HEK293 (cell line): ENCODE measurements around the gene TBC1D22A.

Source experiments
- GLIS1 ChIP-seq: fragments of 450-650 bp; formaldehyde crosslinking; IDR thresholded peaks from 2 replicates; pipeline ENCODE4 v1.5.1; 2016; ENCODE audit warnings: missing biosample characterization, missing genetic modification characterization
- PRDM1 ChIP-seq: fragments of 450-650 bp; formaldehyde crosslinking; IDR thresholded peaks from 2 replicates; pipeline ENCODE4; 2016; ENCODE audit warnings: missing biosample characterization, missing genetic modification characterization
- ZEB2 ChIP-seq: fragments of 450-650 bp; formaldehyde crosslinking; IDR thresholded peaks from 2 replicates; pipeline ENCODE4 v1.5.1; 2016; ENCODE audit warnings: missing biosample characterization, missing genetic modification characterization
- ZNF121 ChIP-seq: fragments of 450-650 bp; formaldehyde crosslinking; IDR thresholded peaks from 2 replicates; pipeline ENCODE4 v1.5.1; 2016; ENCODE audit warnings: missing biosample characterization, missing genetic modification characterization
- ZNF169 ChIP-seq: fragments of 450-650 bp; formaldehyde crosslinking; IDR thresholded peaks from 2 replicates; pipeline ENCODE4 v1.5.1; 2016; ENCODE audit warnings: missing biosample characterization, missing genetic modification characterization
- ZNF23 ChIP-seq: fragments of 450-650 bp; formaldehyde crosslinking; IDR thresholded peaks from 2 replicates; pipeline ENCODE4 v1.5.1; 2016; ENCODE audit warnings: missing biosample characterization, missing genetic modification characterization, borderline replicate concordance
- ZNF621 ChIP-seq: fragments of 450-650 bp; formaldehyde crosslinking; IDR thresholded peaks from 2 replicates; pipeline ENCODE4 v1.5.1; 2017; ENCODE audit warnings: missing biosample characterization, missing genetic modification characterization
- ZNF791 ChIP-seq: fragments of 450-650 bp; formaldehyde crosslinking; IDR thresholded peaks from 2 replicates; pipeline ENCODE4 v1.5.1; 2016; ENCODE audit warnings: missing biosample characterization, missing genetic modification characterization
- ZSCAN30 ChIP-seq: fragments of 450-650 bp; IDR thresholded peaks from 2 replicates; pipeline ENCODE4 v1.5.1; 2018; ENCODE audit warnings: missing biosample characterization, mild to moderate bottlenecking, missing genetic modification characterization, moderate library complexity
- TF ChIP-seq, protein P1 (sequence below): fragments of 450-650 bp; formaldehyde crosslinking; IDR thresholded peaks from 2 replicates; pipeline ENCODE4 v1.5.1; 2016; ENCODE audit warnings: missing biosample characterization, missing genetic modification characterization
- TF ChIP-seq, protein P2 (sequence below): fragments of 450-650 bp; formaldehyde crosslinking; IDR thresholded peaks from 2 replicates; pipeline ENCODE4 v1.5.1; 2017; ENCODE audit warnings: missing biosample characterization, missing genetic modification characterization
- TF ChIP-seq, protein P3 (sequence below): fragments of 450-650 bp; formaldehyde crosslinking; IDR thresholded peaks from 2 replicates; pipeline ENCODE4 v1.5.1; 2016; ENCODE audit warnings: missing biosample characterization, missing genetic modification characterization
- TF ChIP-seq, protein P4 (sequence below): fragments of 450-650 bp; formaldehyde crosslinking; IDR thresholded peaks from 2 replicates; pipeline ENCODE4 v1.5.1; 2016; ENCODE audit warnings: missing biosample characterization, missing genetic modification characterization

DNA sequence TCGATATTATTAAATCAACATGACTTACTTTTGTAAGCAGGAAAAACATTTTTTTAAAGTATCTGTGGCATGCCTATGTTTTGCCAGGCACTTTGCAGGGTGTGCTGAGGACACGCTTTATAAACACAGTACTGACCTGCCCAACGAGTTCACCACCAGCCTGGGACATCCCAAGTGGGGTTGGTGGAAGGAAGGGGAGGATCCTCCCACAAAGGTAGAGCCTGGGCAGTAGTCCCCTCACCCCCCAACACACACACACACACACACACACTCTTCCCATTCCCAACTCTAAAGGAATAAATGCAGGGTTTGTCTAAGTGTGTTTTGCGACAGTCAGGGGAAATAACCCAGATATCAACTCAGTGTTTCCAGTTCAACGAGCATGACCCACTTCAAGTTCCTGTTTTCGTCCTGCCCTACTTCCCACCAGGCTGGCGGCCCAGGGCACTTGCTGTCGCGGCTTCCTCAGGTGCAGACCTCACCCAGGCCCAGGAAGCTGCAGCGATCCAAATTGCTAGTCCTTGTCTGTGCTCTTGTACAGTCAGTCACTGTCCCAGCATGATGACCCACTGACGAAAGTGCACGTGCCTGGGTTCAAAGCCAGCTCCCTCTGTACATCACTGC lies 27.5 kb upstream of the TBC1D22A start:
- TF ChIP-seq ZNF791 (no peak), PRDM1 (no peak), ZEB2 (tag by site-specific recombination) (no peak), ZSCAN30 (no peak), GLIS1 (tag by site-specific recombination) (0 out of 2 replicates have a peak, but pooled peaks have one; percentile 5), ZNF169 (tag by site-specific recombination) (no peak), ZNF621 (tag by site-specific recombination) (no peak), ZNF121 (no peak), ZNF23 (tag by site-specific recombination) (no peak)
- TF ChIP-seq, protein P1, sequence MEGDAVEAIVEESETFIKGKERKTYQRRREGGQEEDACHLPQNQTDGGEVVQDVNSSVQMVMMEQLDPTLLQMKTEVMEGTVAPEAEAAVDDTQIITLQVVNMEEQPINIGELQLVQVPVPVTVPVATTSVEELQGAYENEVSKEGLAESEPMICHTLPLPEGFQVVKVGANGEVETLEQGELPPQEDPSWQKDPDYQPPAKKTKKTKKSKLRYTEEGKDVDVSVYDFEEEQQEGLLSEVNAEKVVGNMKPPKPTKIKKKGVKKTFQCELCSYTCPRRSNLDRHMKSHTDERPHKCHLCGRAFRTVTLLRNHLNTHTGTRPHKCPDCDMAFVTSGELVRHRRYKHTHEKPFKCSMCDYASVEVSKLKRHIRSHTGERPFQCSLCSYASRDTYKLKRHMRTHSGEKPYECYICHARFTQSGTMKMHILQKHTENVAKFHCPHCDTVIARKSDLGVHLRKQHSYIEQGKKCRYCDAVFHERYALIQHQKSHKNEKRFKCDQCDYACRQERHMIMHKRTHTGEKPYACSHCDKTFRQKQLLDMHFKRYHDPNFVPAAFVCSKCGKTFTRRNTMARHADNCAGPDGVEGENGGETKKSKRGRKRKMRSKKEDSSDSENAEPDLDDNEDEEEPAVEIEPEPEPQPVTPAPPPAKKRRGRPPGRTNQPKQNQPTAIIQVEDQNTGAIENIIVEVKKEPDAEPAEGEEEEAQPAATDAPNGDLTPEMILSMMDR (tag by site-specific recombination) = no peak
- TF ChIP-seq, protein P2, sequence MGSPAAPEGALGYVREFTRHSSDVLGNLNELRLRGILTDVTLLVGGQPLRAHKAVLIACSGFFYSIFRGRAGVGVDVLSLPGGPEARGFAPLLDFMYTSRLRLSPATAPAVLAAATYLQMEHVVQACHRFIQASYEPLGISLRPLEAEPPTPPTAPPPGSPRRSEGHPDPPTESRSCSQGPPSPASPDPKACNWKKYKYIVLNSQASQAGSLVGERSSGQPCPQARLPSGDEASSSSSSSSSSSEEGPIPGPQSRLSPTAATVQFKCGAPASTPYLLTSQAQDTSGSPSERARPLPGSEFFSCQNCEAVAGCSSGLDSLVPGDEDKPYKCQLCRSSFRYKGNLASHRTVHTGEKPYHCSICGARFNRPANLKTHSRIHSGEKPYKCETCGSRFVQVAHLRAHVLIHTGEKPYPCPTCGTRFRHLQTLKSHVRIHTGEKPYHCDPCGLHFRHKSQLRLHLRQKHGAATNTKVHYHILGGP (tag by site-specific recombination) = no peak
- TF ChIP-seq, protein P3, sequence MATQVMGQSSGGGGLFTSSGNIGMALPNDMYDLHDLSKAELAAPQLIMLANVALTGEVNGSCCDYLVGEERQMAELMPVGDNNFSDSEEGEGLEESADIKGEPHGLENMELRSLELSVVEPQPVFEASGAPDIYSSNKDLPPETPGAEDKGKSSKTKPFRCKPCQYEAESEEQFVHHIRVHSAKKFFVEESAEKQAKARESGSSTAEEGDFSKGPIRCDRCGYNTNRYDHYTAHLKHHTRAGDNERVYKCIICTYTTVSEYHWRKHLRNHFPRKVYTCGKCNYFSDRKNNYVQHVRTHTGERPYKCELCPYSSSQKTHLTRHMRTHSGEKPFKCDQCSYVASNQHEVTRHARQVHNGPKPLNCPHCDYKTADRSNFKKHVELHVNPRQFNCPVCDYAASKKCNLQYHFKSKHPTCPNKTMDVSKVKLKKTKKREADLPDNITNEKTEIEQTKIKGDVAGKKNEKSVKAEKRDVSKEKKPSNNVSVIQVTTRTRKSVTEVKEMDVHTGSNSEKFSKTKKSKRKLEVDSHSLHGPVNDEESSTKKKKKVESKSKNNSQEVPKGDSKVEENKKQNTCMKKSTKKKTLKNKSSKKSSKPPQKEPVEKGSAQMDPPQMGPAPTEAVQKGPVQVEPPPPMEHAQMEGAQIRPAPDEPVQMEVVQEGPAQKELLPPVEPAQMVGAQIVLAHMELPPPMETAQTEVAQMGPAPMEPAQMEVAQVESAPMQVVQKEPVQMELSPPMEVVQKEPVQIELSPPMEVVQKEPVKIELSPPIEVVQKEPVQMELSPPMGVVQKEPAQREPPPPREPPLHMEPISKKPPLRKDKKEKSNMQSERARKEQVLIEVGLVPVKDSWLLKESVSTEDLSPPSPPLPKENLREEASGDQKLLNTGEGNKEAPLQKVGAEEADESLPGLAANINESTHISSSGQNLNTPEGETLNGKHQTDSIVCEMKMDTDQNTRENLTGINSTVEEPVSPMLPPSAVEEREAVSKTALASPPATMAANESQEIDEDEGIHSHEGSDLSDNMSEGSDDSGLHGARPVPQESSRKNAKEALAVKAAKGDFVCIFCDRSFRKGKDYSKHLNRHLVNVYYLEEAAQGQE (tag by site-specific recombination) = no peak
- TF ChIP-seq, protein P4, sequence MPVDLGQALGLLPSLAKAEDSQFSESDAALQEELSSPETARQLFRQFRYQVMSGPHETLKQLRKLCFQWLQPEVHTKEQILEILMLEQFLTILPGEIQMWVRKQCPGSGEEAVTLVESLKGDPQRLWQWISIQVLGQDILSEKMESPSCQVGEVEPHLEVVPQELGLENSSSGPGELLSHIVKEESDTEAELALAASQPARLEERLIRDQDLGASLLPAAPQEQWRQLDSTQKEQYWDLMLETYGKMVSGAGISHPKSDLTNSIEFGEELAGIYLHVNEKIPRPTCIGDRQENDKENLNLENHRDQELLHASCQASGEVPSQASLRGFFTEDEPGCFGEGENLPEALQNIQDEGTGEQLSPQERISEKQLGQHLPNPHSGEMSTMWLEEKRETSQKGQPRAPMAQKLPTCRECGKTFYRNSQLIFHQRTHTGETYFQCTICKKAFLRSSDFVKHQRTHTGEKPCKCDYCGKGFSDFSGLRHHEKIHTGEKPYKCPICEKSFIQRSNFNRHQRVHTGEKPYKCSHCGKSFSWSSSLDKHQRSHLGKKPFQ (tag by site-specific recombination) = peak; percentile 27
